Stimulated activated CD4-positive, alpha-beta T cell treated with anti-CD3 and anti-CD28 coated beads, Interleukin-4, amount 100 ng/mL, for 1 hour (primary cell): ENCODE results near the gene TBX1.

Source experiments
- DNase-seq: peaks from one replicate; pipeline ENCODE4 v3.0.0-alpha.2; 2020

The TBX1 gene

GRCh38 chr22:19738664-19739447, 21.7 kb upstream of the TBX1 start:
- DNase-seq = no peak

DNA sequence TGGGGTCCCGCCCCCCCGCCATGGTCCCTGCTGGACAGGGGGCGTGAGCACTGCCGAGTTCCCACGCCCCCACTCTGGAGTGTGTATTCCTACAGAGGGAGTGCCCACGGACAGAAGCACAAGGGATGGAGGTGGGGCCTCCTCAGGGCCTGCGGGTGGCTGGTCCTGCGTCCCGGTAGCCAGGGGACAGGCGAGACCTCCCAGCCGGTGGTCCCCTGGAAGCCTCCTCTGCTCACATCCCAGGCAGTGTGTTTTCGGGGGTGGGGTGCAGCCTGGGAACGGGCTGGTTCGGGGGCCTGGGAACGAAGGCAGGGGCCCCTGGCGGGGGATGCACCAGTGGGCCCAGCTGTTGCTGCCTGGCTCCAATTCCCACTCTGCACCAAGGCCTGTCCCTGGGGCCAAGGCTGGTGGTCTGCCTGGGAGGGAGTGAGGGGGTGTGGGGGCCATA, 21.1 kb upstream of the TBX1 start:
- no peak for DNase-seq

DNA sequence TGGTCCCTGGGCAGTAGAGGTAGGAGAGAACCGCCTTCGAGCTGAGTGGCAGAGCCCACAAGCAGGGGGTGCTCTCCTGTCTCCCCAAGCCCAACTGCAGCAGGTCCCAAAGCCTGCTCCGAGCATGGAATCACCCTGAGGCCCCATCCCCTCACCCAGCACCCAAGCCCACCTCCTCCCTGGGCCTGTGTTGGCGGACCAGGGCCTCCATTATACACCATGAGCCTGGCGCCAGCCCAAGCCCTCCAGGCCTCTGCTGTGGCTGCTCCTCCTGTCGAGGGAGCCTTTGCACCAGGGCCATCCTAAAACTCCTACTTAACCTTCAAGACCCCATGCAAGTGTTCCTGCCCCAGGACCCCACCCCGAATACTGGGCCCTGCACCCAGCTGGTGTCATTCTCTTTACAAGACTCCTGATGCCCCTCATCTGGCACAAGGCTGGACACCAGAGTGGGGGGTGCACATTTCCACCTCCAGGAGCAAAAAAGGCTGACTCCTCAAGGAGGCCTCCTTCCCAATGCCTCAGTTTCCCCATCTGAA, 20.6 kb upstream of the TBX1 start:
- DNase-seq = no peak

DNA sequence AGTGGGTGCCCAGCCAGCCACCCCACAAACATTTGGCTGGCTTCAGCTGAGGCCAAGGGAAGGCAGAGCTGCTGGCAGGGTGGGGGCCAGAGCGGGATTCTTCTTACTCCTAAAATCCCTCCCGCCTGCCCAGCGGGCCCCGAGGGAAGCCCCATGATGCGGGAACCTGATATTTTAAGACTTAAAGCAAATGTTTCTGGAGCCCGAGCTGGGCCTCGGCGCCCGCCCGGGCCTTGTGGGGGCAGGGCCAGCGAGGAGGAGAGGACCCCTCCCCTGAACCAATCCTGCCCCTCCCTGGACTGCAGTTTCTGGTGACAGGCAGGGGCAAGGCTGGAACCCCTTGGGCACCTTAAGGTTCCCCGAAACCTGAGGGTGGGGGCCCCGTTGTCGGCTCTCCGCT, 20.0 kb upstream of the TBX1 start:
- DNase-seq = no peak

DNA sequence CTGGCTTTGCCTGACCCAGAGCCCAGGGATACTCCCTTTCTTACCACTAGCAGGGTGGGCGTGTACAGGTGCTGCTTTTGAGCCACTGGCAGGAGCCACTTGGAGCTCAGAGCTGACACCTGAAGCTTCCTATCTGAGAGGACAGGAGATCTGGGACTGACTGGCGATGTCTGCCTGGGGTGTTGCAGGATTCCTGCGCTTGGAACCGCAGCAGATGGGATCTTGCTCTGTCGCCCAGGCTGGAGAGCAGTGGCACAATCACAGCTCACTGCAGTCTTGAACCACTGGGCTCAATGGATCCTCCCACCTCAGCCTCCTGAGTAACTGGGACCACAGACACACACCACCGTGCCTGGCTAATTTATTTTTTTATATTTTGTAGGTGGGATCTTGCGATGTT, 19.5 kb upstream of the TBX1 start:
- no peak for DNase-seq

- no peak for DNase-seq
Observed at GRCh38 chr22:19742160-19743066, 18.2 kb upstream of the TBX1 start.

DNA sequence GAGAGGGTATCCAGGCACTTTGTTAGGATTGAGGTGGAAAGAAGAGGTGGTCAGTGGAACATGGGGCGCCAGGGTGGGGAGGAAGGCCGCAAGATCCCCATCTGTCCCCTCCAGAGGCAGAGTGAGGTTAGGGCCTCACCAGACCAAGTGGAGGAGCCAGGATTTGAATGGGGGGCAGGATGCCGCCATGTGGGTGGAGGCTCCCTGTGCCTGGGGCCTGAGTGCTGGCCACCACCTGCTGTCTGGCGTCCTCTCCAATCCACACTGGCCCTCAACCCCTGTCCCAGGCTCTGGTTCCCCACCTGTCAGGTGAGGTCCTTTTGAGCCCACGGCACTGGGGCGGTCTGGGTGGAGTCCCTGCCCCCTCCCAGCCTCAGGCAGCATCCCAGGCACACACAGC, 17.5 kb upstream of the TBX1 start:
- no peak for DNase-seq

DNA sequence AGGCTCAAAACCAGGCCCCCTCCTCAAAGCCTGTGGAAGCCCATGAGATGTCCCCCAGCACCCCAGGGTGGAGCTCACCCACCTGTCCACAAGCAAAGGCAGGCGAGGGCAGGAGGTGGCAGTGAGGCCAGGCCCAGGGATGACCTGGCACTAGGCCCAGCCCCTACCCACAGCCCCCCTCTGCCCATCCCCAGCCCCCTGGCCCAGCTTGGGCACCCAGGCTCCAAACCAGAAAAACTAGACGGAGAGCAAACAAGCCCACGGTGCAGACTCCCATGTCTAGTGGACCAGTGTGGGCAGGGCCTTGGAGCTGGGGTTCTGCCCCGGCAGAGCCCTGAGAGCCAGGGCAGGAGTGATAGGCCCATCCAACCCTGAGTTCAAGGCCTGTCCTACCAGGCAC, 16.9 kb upstream of the TBX1 start:
- DNase-seq = no peak

- DNase-seq = no peak
Observed at GRCh38 chr22:19744350-19745006, 16.1 kb upstream of the TBX1 start.

DNA sequence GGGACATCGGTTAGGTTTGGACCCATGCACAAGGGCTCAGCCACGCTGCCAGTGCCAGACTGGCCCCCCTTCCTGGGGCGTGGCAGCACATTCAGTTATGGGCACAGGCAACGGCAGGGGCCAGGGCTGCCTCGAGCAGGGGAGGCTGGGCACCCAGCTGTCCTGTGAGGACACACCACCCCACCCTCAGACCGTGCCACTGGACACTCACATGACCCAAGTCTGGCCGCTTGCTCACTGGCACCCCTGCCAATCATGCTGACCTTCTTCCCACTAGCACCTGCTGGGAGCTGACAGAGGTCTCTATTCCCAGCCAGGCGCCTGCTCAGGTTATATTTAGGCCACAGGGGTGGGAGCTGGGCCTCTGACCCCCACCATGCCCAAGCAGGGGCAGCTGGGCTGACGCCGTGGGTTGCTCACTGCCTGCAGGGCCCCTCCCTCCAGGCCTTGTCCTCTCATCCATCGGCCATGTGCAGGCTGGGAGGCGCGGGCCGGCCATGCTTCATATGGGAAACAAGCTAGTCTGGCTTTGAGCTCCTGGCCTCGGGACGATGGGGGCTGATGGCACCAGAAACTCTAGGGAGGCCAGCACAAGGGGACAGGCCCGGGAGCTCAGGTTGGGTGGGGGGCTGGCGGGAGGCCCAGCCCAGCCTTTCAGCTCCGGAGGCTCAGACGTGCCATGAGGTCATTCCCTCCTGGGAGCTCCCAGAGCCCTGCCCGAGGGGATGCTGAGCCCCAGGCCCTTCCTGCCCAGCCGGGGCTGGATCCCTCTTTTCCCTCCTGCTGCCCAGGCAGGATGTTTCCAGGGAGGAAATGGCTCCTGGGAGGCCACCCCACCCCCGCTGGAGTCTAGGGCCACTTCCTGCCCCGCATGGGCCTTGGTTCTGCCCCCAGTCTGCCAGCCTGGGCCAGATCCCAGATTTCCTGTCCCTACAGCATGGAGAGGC, 15.2 kb upstream of the TBX1 start:
- no peak for DNase-seq

GRCh38 chr22:19746726-19747125, 13.9 kb upstream of the TBX1 start:
- DNase-seq = no peak

GRCh38 chr22:19747551-19747950, 13.0 kb upstream of the TBX1 start:
- no peak for DNase-seq

DNA sequence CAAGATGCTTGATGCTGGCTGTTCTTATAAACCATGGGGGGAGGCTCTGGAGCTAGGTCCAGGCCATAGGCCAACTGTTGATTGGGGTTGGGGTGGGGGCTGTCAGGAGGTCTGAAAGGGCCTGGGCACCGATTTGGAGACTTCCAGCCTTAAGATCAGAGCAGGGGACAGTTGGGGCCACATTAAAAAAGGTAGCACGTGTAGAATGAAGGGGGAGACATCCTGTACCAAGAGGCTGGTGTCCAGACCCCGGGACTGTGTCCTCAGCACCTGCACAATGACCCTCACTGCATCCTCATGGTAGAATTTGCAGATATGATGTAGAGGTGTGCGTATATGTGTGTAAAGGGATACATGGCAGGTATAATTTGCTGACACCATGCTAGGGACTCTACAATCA, 12.4 kb upstream of the TBX1 start:
- DNase-seq = no peak

DNA sequence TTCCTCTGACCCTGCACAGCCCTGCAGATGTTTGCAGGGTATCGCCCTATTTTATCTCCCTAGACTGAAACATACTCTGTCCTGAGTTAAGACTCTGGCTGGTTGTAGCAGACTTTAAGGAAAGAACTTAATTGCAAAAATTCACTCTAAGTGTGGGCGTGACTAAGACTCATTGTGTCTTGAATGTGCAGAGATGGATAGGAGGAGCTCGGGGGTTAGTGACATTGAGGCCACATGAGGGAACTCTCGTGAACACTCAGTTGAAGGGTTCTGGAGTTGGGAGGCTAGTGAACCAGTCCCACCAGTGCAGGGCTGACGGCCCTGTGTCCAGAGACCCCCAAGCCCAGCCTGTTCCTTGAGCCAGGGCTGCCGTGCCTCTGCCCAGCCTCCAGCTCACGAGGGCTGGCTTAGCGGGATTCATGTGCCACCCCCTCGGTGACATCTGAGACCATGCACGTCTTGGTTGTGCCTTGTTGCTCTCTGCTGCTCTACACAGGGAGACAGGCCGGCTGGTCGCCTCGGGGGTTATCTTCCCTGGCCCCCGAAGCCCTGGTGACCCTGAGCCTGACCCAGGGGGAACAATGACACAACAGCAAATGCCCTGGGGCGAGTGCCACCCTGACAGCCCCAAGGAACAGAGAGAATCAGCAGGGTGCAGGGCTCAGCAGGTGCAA, 11.4 kb upstream of the TBX1 start:
- no peak for DNase-seq

DNA sequence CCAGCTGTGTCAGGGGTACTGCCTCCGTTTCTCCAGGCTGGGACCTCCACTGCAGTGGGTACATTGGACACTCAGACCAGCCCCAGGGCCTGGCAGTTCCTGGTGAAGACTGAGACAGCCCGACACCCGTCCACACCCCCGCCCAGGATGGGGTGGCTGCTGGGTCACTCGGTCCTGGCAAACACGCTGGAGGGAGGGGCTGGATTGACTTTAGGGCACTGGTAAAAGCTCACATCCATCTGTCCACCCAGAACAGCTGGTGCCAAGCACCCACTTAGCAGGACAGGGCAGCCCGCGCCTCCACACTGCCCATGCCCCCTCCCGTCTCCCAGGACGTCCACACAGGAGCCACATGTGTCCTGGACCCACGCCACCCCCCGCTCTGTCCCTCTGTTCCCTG, 10.7 kb upstream of the TBX1 start:
- DNase-seq = no peak

- DNase-seq = no peak
Observed at GRCh38 chr22:19750507-19751490, 9.8 kb upstream of the TBX1 start.

GRCh38 chr22:19751497-19752245, 8.9 kb upstream of the TBX1 start:
- DNase-seq = no peak

GRCh38 chr22:19753090-19753842, 7.3 kb upstream of the TBX1 start:
- DNase-seq = no peak
